Peyer's patch (tissue), 4 donors: ENCODE data around the gene SHE.

Experiments used
- POLR2A ChIP-seq, 2 donors: fragments of 450-650 bp; IDR thresholded peaks; one replicate each; pipeline ENCODE4 v1.5.1; 2017; ENCODE audit warnings: antibody characterized with exemption in 2 of 2, mild to moderate bottlenecking in 2 of 2, moderate library complexity in 2 of 2
- TF ChIP-seq, protein P1 (sequence below), 6 experiments: fragments of 450-650 bp in 4 of 6; fragments of 200-600 bp in 2 of 6; sonication (generic) in 1 of 6; IDR thresholded peaks; one replicate each; pipeline ENCODE4 v1.5.1; 2017 to 2019; ENCODE audit warnings: antibody characterized with exemption in 6 of 6, mild to moderate bottlenecking in 3 of 6, moderate library complexity in 1 of 6

DNA sequence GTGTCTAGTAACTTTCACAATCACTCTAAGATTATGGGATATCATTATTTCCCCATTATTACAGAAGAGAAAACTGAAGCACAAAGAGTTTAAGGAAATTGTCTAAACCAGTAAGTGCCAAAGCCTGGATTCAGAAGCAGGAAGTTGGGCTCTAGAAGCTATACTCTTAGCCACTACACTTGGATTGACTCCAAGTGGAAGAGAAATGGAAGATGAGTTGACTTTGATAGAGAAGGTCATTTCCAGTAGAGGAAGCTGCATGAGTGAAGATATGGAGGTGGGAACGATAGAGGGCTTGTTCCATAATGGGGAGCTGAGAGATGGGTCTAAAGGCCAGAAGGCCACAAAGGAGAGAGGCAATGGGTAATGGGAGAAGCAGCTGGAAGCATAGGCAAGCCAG, 11.9 kb downstream of the SHE start:
- TF ChIP-seq, protein P1, sequence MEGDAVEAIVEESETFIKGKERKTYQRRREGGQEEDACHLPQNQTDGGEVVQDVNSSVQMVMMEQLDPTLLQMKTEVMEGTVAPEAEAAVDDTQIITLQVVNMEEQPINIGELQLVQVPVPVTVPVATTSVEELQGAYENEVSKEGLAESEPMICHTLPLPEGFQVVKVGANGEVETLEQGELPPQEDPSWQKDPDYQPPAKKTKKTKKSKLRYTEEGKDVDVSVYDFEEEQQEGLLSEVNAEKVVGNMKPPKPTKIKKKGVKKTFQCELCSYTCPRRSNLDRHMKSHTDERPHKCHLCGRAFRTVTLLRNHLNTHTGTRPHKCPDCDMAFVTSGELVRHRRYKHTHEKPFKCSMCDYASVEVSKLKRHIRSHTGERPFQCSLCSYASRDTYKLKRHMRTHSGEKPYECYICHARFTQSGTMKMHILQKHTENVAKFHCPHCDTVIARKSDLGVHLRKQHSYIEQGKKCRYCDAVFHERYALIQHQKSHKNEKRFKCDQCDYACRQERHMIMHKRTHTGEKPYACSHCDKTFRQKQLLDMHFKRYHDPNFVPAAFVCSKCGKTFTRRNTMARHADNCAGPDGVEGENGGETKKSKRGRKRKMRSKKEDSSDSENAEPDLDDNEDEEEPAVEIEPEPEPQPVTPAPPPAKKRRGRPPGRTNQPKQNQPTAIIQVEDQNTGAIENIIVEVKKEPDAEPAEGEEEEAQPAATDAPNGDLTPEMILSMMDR (IDR thresholded peaks at IDR 0.05) = no peak
- TF ChIP-seq POLR2A (IDR thresholded peaks at IDR 0.05) = no peak
